Type B pancreatic cell (in vitro differentiated cells): ENCODE measurements around the gene IL17A. TPM values are rescaled to one million over a fixed set of nuclear protein-coding genes. Genes with fewer than 3 reads are reported as not detected.

ENCODE experiments used
- DNase-seq: peaks from one replicate; pipeline ENCODE4 v3.0.0; 2021; ENCODE audit warnings: mixed read lengths; ENCODE audit not compliant: unreplicated experiment; ENCODE audit errors: extremely low spot score
- H3K27ac Mint-ChIP-seq: 2 replicates; pipeline ENCODE4 v1.8.0; 2021; ENCODE audit warnings: mild to moderate bottlenecking, mixed read lengths
- H3K27me3 Mint-ChIP-seq: 2 replicates; pipeline ENCODE4 v1.8.0; 2021; ENCODE audit warnings: mixed read lengths
- H3K36me3 Mint-ChIP-seq: 2 replicates; pipeline ENCODE4 v1.8.0; 2021; ENCODE audit warnings: mixed read lengths
- H3K4me1 Mint-ChIP-seq: one replicate; pipeline ENCODE4 v1.8.0; 2021; ENCODE audit warnings: mixed read lengths; ENCODE audit not compliant: unreplicated experiment
- H3K4me3 Mint-ChIP-seq: 2 replicates; pipeline ENCODE4 v1.8.0; 2021; ENCODE audit warnings: mild to moderate bottlenecking, mixed read lengths
- H3K9me3 Mint-ChIP-seq: 2 replicates; pipeline ENCODE4 v1.8.0; 2021; ENCODE audit warnings: mixed read lengths
- CTCF ChIP-seq: fragments of 200-600 bp; sonication (generic); conservative IDR thresholded peaks from 2 replicates; pipeline ENCODE4 v1.5.0; 2021; ENCODE audit warnings: antibody characterized with exemption, mild to moderate bottlenecking
- total RNA-seq: library from RNA; stranded (reverse); gene quantifications from 2 replicates; pipeline ENCODE4 v1.2.1, GENCODE V29; 2021; ENCODE audit warnings: low replicate concordance

The IL17A gene
- total RNA-seq, 1 donor from 2014 or later: 0.17 TPM

- H3K9me3 Mint-ChIP-seq: peaks cover 5% of the 10 kb centered on the region
- H3K27ac Mint-ChIP-seq: no peak overlapping the region
- no peak for DNase-seq
- peaks cover 3% of the 10 kb centered on the region for H3K27me3 Mint-ChIP-seq
- H3K4me3 Mint-ChIP-seq: no peak overlapping the region
- H3K4me1 Mint-ChIP-seq: peaks cover 13% of the 10 kb centered on the region
- no peaks in the 10 kb centered on the region for H3K36me3 Mint-ChIP-seq
- no peak for TF ChIP-seq CTCF
Observed at GRCh38 chr6:52157301-52157941, 28.8 kb upstream of the IL17A start.

GRCh38 chr6:52160472-52161104, 25.6 kb upstream of the IL17A start:
- Mint-ChIP-seq H3K36me3 (no peaks in the 10 kb centered on the region), H3K27ac (no peak overlapping the region), H3K9me3 (no peaks in the 10 kb centered on the region), H3K27me3 (peaks cover 6% of the 10 kb centered on the region), H3K4me1 (peaks cover 3% of the 10 kb centered on the region), H3K4me3 (no peak overlapping the region)
- no peak for TF ChIP-seq CTCF
- no peak for DNase-seq

DNA sequence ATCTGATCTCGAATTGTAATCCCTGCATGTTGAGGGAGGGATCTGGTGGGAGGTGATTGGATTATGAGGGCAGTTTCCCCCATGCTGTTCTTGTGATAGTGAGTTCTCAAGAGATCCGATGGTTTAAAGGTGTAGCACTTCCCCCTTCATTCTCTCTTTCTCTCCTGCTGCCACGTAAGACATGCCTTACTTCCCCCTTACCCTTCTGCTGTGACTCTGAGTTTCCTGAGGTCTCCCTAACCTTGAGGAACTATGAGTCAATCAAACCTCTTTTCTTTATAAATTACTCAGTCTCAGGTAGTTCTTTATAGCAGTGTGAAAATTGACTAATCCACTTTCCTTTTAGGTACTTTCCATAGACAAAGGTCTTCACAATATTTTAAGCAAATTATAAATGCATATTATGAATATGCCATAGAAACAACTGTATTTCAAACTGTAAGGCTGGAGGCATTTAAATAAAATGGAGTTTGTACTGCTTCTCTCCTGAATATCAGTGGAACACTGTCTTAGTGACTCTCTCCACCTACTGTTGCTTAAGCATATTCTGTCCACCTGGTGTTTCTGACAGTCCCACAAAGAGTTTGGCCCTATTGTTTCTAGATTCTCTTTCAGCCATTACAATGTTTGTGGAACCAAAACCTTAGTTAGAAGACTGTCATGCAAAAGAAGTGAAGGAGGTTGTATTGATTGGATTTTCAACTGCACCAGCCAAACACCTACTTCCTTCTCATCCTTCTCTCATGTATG, 24.3 kb upstream of the IL17A start:
- no peak for DNase-seq
- Mint-ChIP-seq H3K36me3 (no peaks in the 10 kb centered on the region), H3K4me3 (no peak overlapping the region), H3K9me3 (no peaks in the 10 kb centered on the region), H3K4me1 (no peaks in the 10 kb centered on the region), H3K27ac (no peak overlapping the region), H3K27me3 (peaks cover 6% of the 10 kb centered on the region)
- TF ChIP-seq CTCF: no peak

DNA sequence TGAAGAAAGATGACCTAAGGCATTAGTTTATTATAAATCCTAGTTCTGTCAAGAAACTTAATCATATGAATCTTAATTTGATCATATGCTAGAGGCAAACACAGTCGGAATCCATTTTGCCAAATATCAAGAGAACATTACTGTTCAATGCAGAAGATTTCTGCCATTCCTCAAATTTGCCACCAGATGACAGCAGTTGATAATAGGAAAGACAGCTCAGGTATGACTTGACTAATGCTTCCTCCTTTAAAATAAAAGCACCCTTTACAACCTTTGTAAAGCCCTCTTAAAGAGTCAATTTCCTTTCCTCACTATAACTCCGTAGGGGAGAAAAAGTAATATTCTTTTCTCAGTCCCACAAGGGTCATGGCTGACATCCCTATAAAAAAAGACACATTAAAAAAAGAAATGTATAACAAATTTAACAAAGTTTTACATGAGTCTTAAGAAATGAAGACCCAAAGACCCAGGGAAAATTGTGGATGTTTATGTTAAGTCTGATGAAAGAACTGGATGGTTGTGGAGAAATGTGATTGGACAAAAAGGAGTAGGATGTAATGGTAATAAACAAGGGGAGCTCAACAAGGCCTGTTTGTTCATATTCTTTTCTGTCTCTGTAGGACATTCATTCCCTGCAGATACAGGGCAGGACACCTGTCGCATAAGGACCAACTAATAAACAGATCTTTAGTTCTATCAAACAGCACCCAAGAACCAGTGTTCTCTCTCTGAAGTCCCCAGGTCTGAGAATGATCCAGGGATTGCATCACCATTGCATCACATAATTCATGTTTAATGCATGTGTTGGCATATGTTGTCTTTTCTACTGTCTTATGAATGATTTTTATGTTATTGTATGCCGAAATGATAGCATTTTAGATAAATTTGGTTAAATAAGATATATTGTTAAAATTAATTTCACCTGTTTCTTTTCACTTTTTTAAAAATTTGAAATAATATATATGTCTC, 23.0 kb upstream of the IL17A start:
- peak; percentile 65 for TF ChIP-seq CTCF
- Mint-ChIP-seq H3K9me3 (no peaks in the 10 kb centered on the region), H3K4me3 (no peak overlapping the region), H3K27me3 (peaks cover 10% of the 10 kb centered on the region), H3K27ac (no peak overlapping the region), H3K36me3 (no peaks in the 10 kb centered on the region), H3K4me1 (no peaks in the 10 kb centered on the region)
- no peak for DNase-seq

DNA sequence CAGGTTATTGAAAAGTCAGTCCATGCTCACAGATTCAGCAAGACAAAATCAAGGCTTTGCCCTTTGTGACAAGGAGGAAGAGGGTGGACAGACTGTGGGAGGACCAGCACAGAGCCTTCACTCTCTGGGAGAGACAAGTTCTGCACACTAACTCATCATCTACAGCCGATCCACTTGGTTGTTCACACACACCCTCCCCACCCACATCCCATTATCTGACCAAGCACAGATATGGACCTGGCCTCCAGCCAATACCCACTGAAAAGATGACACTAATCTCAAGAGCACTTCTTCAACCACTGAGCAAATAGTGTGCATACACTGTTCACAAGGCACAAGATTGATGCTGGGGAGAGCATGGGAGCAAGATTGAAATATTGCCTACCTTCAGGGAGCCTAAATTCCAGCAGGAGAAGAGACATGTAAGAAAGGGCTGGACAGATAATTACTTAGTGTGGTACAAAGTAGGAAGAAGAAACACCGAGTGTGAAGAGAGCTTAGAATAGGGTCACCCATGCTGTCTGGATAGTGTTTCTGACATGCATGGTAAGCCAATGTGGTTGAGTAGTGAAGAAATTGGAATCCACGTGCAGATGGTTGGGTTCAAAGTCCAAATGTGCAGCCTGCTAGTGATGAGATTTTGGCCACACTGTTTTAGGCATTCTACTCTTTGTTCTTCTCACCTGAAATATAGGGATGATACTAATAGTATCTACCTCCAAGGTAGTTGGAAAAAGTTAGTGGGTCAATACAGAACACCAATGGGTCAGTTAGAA, 21.7 kb upstream of the IL17A start:
- H3K36me3 Mint-ChIP-seq: no peaks in the 10 kb centered on the region
- no peak for TF ChIP-seq CTCF
- no peaks in the 10 kb centered on the region for H3K4me1 Mint-ChIP-seq
- no peak overlapping the region for H3K4me3 Mint-ChIP-seq
- H3K27ac Mint-ChIP-seq: no peak overlapping the region
- peaks cover 10% of the 10 kb centered on the region for H3K27me3 Mint-ChIP-seq
- DNase-seq: no peak
- H3K9me3 Mint-ChIP-seq: no peaks in the 10 kb centered on the region
